WTC11 (cell line): ENCODE results near the gene HDGFL3.
A peak's percentile ranks its signal among the peaks of the same experiment; 100 is the strongest.

ENCODE experiments used
- ELF4 ChIP-seq: sonication (generic); formaldehyde crosslinking; IDR thresholded peaks from 2 replicates; pipeline ENCODE4 v1.8.1; 2022; ENCODE audit warnings: low read depth, mild to moderate bottlenecking, moderate library complexity, missing genetic modification reagents
- NFYB ChIP-seq: sonication (generic); formaldehyde crosslinking; conservative IDR thresholded peaks from 2 replicates; pipeline ENCODE4 v1.8.0; 2022; ENCODE audit warnings: low read depth, missing genetic modification reagents
- NR2C2 ChIP-seq: sonication (generic); formaldehyde crosslinking; IDR thresholded peaks from 2 replicates; pipeline ENCODE4 v1.8.0; 2022; ENCODE audit warnings: mild to moderate bottlenecking, missing genetic modification reagents
- RORB ChIP-seq: fragments of 250-450 bp; sonication (Bioruptor Pico); IDR thresholded peaks from 2 replicates; pipeline ENCODE4 v1.9.0; 2021; ENCODE audit warnings: mild to moderate bottlenecking
- ZNF232 ChIP-seq: sonication (generic); formaldehyde crosslinking; IDR thresholded peaks from 2 replicates; pipeline ENCODE4 v1.8.0; 2022; ENCODE audit warnings: mild to moderate bottlenecking, missing genetic modification reagents
- ZNF671 ChIP-seq: fragments of 250-450 bp; sonication (Bioruptor Pico); IDR thresholded peaks from 2 replicates; pipeline ENCODE4 v1.8.0; 2021; ENCODE audit warnings: mild to moderate bottlenecking
- TF ChIP-seq, protein P1 (sequence below): fragments of 200-600 bp; IDR thresholded peaks from 2 replicates; pipeline ENCODE4 v1.8.0; 2022; ENCODE audit warnings: antibody characterized with exemption
- TF ChIP-seq, protein P2 (sequence below): sonication (generic); formaldehyde crosslinking; IDR thresholded peaks from 2 replicates; pipeline ENCODE4 v1.8.1; 2022; ENCODE audit warnings: missing genetic modification reagents, borderline replicate concordance
- TF ChIP-seq, protein P3 (sequence below): sonication (generic); formaldehyde crosslinking; IDR thresholded peaks from 2 replicates; pipeline ENCODE4 v1.8.1; 2023; ENCODE audit warnings: mild to moderate bottlenecking, missing genetic modification reagents, moderate library complexity
- TF ChIP-seq, protein P4 (sequence below): sonication (generic); formaldehyde crosslinking; conservative IDR thresholded peaks from 2 replicates; pipeline ENCODE4 v1.8.1; 2022; ENCODE audit warnings: mild to moderate bottlenecking, missing genetic modification reagents

DNA sequence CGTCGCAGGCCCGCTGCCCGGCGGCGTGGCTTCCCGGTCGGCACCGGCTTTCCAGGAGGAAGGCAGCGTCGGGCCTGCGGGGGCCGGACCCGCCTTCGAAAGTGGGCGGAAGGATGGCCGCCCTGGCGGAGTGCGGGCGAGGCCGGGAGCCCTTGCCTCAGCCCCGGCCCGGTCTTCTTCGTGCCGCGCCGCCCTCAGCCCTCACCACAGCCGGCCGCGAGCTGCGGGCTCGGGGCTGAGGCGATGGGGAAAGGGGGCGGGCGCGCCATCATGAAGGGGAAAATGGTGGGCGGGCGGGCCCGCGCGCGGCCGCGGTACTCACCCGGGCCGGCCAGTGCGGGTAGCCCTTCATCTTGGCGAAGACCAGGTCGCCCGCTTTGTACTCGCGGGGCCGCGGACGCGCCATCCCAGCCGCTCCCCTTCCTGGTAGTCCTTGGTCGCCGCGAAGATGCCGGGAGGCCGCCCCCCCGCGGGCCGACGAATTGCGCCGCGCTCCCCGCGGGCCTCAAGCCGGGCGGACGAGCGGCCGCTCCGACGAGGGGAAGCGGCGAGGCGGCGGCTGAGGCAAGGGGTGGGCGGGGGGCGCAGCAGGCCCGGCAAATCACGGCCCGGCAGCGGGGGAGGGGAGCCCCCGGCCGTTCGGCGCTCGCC lies 489 bp downstream of the HDGFL3 start:
- peak; percentile 20; the same call in 1 of the 2 replicates for TF ChIP-seq NR2C2 (CRISPR knock-in tag)
- TF ChIP-seq, protein P1, sequence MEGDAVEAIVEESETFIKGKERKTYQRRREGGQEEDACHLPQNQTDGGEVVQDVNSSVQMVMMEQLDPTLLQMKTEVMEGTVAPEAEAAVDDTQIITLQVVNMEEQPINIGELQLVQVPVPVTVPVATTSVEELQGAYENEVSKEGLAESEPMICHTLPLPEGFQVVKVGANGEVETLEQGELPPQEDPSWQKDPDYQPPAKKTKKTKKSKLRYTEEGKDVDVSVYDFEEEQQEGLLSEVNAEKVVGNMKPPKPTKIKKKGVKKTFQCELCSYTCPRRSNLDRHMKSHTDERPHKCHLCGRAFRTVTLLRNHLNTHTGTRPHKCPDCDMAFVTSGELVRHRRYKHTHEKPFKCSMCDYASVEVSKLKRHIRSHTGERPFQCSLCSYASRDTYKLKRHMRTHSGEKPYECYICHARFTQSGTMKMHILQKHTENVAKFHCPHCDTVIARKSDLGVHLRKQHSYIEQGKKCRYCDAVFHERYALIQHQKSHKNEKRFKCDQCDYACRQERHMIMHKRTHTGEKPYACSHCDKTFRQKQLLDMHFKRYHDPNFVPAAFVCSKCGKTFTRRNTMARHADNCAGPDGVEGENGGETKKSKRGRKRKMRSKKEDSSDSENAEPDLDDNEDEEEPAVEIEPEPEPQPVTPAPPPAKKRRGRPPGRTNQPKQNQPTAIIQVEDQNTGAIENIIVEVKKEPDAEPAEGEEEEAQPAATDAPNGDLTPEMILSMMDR: no peak
- TF ChIP-seq, protein P2, sequence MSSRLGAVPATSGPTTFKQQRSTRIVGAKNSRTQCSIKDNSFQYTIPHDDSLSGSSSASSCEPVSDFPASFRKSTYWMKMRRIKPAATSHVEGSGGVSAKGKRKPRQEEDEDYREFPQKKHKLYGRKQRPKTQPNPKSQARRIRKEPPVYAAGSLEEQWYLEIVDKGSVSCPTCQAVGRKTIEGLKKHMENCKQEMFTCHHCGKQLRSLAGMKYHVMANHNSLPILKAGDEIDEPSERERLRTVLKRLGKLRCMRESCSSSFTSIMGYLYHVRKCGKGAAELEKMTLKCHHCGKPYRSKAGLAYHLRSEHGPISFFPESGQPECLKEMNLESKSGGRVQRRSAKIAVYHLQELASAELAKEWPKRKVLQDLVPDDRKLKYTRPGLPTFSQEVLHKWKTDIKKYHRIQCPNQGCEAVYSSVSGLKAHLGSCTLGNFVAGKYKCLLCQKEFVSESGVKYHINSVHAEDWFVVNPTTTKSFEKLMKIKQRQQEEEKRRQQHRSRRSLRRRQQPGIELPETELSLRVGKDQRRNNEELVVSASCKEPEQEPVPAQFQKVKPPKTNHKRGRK: no peak
- TF ChIP-seq ELF4: no peak
- TF ChIP-seq, protein P3, sequence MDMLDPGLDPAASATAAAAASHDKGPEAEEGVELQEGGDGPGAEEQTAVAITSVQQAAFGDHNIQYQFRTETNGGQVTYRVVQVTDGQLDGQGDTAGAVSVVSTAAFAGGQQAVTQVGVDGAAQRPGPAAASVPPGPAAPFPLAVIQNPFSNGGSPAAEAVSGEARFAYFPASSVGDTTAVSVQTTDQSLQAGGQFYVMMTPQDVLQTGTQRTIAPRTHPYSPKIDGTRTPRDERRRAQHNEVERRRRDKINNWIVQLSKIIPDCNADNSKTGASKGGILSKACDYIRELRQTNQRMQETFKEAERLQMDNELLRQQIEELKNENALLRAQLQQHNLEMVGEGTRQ: no peak; the same call in 1 of the 2 replicates
- TF ChIP-seq RORB: no peak
- TF ChIP-seq NFYB (CRISPR knock-in tag): 0 out of 2 replicates have a peak, but pooled peaks have one; percentile 1
- TF ChIP-seq, protein P4, sequence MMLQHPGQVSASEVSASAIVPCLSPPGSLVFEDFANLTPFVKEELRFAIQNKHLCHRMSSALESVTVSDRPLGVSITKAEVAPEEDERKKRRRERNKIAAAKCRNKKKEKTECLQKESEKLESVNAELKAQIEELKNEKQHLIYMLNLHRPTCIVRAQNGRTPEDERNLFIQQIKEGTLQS (CRISPR knock-in tag): no peak
- no peak for TF ChIP-seq ZNF232 (CRISPR knock-in tag)
- TF ChIP-seq ZNF671 (CRISPR knock-in tag): no peak
